PC-3 (cell line): ENCODE measurements around the gene ADM2.

Source experiments
- CTCF ChIP-seq: fragments of 300-600 bp; sonication (generic); conservative IDR thresholded peaks from 2 replicates; pipeline ENCODE4 v1.5.1; 2017; ENCODE audit warnings: antibody characterized with exemption, low read depth, mild to moderate bottlenecking, low read length
- EZH2phosphoT487 ChIP-seq: fragments of 300-600 bp; sonication (generic); IDR thresholded peaks from 2 replicates; pipeline ENCODE4 v1.6.1; 2018; ENCODE audit warnings: mild to moderate bottlenecking, antibody characterized with exemption, low read length, borderline replicate concordance

GRCh38 chr22:50438305-50439275 lies 42.8 kb upstream of the ADM2 start:
- no peak for TF ChIP-seq CTCF
- TF ChIP-seq EZH2phosphoT487 = no peak
